HCT116 (cell line): ENCODE data around the gene RPS6KA2.

Source experiments
- POLR2A ChIP-seq: IDR thresholded peaks from 2 replicates; pipeline ENCODE4 v1.7.0; 2011; ENCODE audit warnings: borderline replicate concordance; ENCODE audit not compliant: insufficient read depth, insufficient read length; ENCODE audit errors: extremely low read depth
- RAD21 ChIP-seq: IDR thresholded peaks from 2 replicates; pipeline ENCODE4 v1.6.1; 2012; ENCODE audit warnings: low read depth, mild to moderate bottlenecking
- SIN3A ChIP-seq: IDR thresholded peaks from 2 replicates; pipeline ENCODE4 v1.6.1; 2012; ENCODE audit warnings: low read depth
- TF ChIP-seq, protein P1 (sequence below), 3 experiments: fragments of 200-600 bp in 1 of 3; sonication (generic) in 1 of 3; IDR thresholded peaks in 2 of 3; conservative IDR thresholded peaks in 1 of 3; 2 replicates each; pipeline ENCODE4 v1.5.1; 2012 to 2017; ENCODE audit warnings: low read depth in 2 of 3, low read length in 2 of 3, antibody characterized with exemption in 1 of 3, borderline replicate concordance in 1 of 3, control low read depth in 1 of 3, mild to moderate bottlenecking in 1 of 3, mixed read lengths in 1 of 3, mixed run types in 1 of 3, moderate library complexity in 1 of 3; ENCODE audit not compliant: insufficient read depth in 1 of 3

DNA sequence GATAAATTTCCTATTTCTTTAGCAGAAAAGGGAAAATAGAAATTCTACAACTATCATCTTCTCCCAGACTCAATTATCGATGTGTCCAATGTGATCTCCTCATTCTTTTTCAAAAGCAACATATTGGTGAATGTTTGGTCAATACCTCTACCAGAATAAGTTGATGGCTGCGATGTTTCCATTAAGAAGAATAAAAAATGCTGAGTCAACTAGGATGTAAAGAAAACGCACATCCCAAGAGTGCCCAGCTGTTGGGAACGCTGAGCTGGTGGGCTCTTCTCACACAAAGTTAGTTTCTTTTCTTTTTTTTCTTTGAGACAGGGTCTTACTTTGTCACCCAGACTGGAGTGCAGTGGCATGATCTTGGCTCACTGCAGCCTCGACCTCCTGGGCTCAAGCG, 80.4 kb downstream of the RPS6KA2 start:
- TF ChIP-seq, protein P1, sequence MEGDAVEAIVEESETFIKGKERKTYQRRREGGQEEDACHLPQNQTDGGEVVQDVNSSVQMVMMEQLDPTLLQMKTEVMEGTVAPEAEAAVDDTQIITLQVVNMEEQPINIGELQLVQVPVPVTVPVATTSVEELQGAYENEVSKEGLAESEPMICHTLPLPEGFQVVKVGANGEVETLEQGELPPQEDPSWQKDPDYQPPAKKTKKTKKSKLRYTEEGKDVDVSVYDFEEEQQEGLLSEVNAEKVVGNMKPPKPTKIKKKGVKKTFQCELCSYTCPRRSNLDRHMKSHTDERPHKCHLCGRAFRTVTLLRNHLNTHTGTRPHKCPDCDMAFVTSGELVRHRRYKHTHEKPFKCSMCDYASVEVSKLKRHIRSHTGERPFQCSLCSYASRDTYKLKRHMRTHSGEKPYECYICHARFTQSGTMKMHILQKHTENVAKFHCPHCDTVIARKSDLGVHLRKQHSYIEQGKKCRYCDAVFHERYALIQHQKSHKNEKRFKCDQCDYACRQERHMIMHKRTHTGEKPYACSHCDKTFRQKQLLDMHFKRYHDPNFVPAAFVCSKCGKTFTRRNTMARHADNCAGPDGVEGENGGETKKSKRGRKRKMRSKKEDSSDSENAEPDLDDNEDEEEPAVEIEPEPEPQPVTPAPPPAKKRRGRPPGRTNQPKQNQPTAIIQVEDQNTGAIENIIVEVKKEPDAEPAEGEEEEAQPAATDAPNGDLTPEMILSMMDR (IDR thresholded peaks at IDR 0.05 in 2 of 3, conservative IDR thresholded peaks at IDR 0.05 in 1 of 3; ENCODE audit: borderline replicate concordance in 1 of 3, insufficient read depth in 1 of 3, low read depth in 2 of 3, low read length in 2 of 3), result no peak
- TF ChIP-seq RAD21, result no peak
- TF ChIP-seq POLR2A, result no peak
- TF ChIP-seq SIN3A, result no peak
